ENCODE data around the gene SDF4.

Gene SDF4

DNA sequence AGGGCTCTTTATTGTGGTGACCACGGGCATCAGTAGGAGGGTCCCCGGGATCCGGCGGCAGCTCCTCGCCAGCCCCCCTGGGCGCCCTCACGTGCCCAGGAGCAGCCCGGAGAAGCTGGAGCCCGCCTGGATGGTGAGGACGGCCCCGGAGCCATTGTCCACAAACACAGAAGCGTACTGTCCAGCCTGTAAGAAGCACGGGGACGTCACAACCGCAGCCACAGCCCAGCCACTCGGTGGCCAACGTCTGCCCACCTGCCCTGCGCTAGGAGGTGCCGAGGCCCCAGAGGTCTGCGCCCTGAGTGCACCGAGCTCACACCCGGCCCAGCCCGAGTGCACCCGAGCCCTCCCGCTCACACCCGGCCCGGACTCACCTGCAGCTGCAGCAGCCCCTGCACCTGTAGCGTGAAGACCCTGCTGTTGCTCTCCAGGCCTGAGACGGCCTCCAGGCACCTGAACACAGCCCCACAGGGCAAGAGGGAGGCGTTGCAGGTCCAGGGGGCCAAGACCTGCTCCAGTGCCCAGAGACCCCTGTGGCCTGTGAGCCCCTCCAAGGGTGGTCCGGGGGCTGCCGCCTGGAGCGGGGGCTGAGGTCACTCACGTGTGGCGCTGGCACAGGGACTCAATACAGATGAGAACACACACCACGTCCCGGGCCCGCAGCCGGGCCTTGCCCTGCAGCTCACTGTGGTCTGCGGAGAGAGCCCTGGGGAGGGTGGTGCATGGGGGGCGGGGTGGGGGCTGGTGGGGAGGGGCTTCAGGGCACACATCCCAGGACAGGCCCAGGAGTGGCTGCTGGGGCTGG is 10.9 kb upstream of the SDF4 start:
- DNase-seq (ENCODE audit: low spot score): no peak

DNA sequence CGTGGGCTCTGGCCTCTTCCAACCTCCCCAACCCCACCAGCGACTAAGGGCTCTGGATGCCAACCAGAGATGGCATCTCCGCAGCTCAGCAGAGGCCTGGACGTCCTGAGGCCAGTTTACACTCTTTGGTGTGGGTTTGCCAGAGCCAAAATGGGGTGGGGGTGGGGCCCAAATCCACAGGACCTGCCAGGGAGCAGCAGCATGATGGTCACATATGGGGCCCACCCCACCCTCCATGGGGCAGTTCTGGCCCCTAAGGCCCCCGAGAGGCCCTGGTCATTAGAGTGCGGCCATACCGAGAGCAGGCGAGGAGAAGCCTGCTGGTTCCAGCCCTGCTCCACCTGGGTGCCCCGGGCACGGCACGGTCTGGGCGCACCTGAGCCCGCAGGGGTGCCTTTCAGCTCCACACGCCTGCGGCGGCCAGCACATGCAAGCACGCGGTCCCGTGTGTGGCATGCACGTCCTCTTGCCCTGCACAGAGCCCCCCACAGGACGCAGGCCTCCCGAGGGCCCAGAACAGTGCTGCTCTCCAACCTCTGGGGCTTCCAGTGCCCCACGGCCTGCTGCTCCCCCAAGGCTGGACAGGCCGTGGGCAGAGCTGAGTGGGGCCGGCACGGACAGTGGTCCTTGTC is 9.9 kb upstream of the SDF4 start:
- no peak for DNase-seq (ENCODE audit: low spot score)

GRCh38 chr1:1240822-1241587 is 9.2 kb upstream of the SDF4 start:
- no peak for DNase-seq (ENCODE audit: low spot score)

- DNase-seq (ENCODE audit: low spot score): no peak
Measured at GRCh38 chr1:1240348-1240732, 8.5 kb upstream of the SDF4 start.

- no peak for DNase-seq (ENCODE audit: low spot score)
Measured at GRCh38 chr1:1239614-1240347, 8.0 kb upstream of the SDF4 start.

GRCh38 chr1:1239227-1239613 is 7.4 kb upstream of the SDF4 start:
- DNase-seq (ENCODE audit: low spot score): no peak

- DNase-seq (ENCODE audit: low spot score): no peak
Measured at GRCh38 chr1:1238702-1239178, 6.9 kb upstream of the SDF4 start.

GRCh38 chr1:1237874-1238701 is 6.3 kb upstream of the SDF4 start:
- no peak for DNase-seq (ENCODE audit: low spot score)

GRCh38 chr1:1236945-1237873 is 5.4 kb upstream of the SDF4 start:
- no peak for DNase-seq (ENCODE audit: low spot score)

- no peak for DNase-seq (ENCODE audit: low spot score)
Measured at GRCh38 chr1:1236176-1236763, 4.5 kb upstream of the SDF4 start.

GRCh38 chr1:1235016-1235744 is 3.4 kb upstream of the SDF4 start:
- no peak for DNase-seq (ENCODE audit: low spot score)

DNA sequence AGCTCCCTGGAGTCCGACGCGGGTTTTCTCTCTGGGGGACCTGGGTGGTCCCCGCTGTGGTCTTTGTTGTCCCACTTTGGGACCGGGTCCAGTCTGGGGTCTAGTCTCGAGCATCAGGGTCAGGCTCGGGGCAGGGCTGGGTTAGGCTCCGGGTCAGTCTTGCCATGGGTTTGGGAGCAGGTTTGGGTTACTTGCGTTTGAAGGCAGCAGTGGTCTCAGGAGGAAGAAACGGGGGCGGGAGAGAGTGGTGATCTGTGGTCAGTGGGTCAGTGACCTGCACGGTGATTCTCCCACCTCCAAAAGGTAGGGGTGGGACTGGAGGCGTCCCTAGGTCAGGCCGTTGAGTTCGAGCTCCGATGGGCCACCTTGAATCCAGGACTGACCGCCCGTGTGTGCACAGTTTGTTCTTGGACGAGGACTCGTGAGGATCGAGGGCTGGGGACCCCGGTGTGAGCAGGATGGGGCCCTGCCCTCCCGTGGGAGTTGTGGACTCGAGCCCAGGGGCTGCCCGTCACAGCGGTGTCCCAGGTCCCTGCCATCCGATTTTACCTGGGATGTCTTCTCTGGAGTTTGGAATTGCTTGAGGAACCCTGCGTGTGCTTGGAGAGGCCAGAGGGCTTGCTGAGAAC is 2.5 kb upstream of the SDF4 start:
- no peak for DNase-seq (ENCODE audit: low spot score)

DNA sequence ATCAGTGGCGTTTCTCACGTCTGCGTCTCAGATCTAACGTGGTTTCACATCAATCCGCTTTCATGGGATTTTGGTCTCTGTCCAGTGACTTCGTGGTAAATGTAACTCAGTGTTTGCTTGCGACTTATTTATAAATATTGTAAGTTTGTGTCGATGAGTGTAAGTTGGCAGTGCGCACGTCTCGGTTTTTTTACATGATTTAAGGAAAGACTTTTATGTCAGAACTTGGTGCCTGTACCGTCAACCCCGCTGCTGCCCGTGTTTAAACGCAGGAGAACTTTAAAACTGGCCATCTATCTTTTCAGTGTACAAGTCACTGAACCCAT is 1.7 kb upstream of the SDF4 start:
- no peak for DNase-seq (ENCODE audit: low spot score)

- DNase-seq (ENCODE audit: low spot score): no peak
Measured at GRCh38 chr1:1232796-1233566, 1.2 kb upstream of the SDF4 start.

GRCh38 chr1:1232208-1232795 is 501 bp upstream of the SDF4 start, which contains the start of gene B3GALT6:
Gene B3GALT6 (plus strand): TSS chr1:1232237. CDS start chr1:1232279, 42 bp downstream.
- DNase-seq (ENCODE audit: low spot score): no peak

DNA sequence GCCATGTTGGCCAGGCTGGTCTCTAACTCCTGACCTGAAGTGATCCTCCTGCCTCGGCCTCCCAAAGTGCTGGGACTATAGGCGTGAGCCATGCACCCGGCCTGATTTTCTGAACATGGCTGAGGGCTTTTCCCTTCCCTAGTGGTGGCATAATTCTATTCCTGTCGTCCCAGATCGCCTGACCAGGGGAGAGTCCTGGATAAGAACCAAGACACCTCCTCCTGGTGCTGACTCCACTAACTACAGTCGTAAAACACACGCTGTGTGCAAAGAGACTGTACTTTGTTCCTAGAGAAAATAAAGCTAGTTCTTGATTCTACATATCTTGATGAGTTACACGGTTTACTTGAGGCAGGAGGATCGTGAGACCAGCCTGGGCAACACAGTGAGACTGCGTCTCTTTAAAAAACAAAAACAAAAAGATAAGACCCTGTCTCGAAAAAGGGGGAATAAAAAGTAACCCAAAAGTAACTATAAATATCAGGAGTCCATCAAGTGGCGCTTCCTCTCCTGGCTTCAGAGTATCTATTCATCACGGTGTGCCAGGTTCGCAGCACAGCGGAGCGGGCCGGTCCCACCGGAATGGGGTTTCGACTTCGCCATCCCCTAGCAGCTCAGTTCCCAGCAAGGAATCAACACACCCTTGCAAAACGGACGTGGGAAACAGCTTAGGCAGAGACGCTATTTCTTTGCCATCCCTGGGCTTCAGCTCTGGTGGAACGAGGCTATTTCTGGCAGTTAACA is 973 bp downstream of the SDF4 start:
- DNase-seq (ENCODE audit: low spot score): no peak
